22Rv1 (cell line): ENCODE data around the gene NPTXR.

Experiments
- CTCF ChIP-seq: fragments of 450-650 bp; IDR thresholded peaks from 2 replicates; pipeline ENCODE4 v1.5.1; 2017; ENCODE audit warnings: mild to moderate bottlenecking
- ZFX ChIP-seq: fragments of 450-650 bp; IDR thresholded peaks from 2 replicates; pipeline ENCODE4 v1.6.1; 2017; ENCODE audit warnings: antibody characterized with exemption, borderline replicate concordance

- TF ChIP-seq CTCF, result no peak
- TF ChIP-seq ZFX, result no peak
Measured at GRCh38 chr22:38860283-38861169, 16.7 kb upstream of the NPTXR start.
